ENCODE results near the gene BPGM.
A peak's percentile ranks its signal among the peaks of the same experiment; 100 is the strongest.

Gene BPGM

DNA sequence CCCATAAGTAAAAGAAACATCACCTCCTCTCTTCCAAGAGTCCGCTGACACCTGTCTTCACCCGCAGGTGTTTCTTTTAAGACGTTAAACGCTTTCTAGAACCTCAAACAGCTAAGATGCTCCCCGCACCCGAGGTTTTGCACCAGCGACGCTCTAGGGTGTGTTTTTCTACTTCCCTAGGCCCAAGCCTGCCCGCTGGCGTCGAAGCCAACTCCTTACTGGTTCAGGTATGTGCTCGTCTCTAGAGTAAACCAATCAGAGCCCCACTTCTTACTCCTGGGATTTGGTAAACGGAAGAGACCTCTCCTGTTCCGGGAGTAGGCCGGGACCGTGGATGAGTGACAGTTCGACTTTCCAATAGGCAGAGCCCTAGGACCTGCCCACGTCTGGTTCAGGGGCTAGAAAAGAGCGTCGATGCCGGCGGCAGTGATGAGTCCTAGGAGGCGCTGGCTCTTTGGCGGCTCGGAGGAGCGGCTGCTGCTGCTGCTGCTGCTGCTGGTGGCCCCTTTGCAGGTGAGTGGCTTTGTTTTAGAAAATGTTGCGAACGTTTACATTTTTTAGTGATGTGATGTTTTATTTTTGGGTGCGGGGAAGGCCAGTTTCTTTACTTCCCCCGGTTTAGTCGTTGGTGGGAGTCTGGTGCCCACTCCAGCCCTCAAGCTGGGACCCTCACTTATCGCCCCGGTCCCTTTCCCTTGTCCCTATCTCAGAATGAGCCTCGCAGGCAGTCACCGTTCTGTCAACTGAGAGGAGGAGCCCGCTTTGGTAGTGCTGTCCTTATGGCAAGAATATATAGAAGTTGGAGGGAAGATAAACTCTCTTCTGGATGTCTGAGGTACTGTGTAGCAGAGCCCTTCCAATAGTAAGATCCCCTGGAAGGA lies at the start of gene BPGM:
BPGM (plus strand) TSS at position 429 of the 881 bp plus-strand sequence. CDS start 14,655 bp downstream, outside the sequence.
- Histone ChIP-seq H3K4me1 (ENCODE audit: insufficient read depth, low read length) (peaks cover 9% of the 10 kb centered on the region), H3K4me3 (ENCODE audit: low read length) (peak within 1 kb of the TSS; percentile 75), H3K36me3 (ENCODE audit: insufficient read depth, low read length) (no peaks in the 10 kb centered on the region), H2AFZ (ENCODE audit: low read depth, low read length) (peak within 1 kb of the TSS; percentile 59), H3K27me3 (ENCODE audit: insufficient read depth, low read length) (no peaks in the 10 kb centered on the region), H3K9me3 (ENCODE audit: low read length) (no peaks in the 10 kb centered on the region)

DNA sequence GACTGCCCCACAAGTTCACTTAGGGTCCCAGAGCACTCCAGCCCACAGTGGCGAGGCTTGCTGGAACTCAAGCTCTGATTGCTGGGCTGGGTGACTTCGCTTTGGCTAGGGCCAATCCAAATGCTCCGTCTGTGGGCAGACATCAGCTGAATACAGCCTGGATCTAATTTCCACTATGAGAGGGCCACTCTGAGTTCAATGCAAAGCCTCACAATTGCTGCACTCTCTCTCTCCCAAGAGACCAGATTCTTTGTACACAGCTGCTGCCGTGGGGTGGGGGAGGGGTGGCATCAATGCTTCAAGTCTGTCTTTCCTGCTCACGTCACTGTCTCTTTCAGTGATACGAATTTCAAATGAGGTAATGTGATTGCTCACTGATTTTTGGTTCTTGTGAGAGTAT lies 47.3 kb upstream of the BPGM start:
- H3K36me3 ChIP-seq (ENCODE audit: insufficient read depth, low read length), result no peaks in the 10 kb centered on the region
- no peak overlapping the region for H3K4me3 ChIP-seq (ENCODE audit: low read length)
- no peak overlapping the region for H2AFZ ChIP-seq (ENCODE audit: low read depth, low read length)
- H3K9me3 ChIP-seq (ENCODE audit: low read length), result no peaks in the 10 kb centered on the region
- no peaks in the 10 kb centered on the region for H3K27me3 ChIP-seq (ENCODE audit: insufficient read depth, low read length)
- peaks cover 18% of the 10 kb centered on the region for H3K4me1 ChIP-seq (ENCODE audit: insufficient read depth, low read length)

DNA sequence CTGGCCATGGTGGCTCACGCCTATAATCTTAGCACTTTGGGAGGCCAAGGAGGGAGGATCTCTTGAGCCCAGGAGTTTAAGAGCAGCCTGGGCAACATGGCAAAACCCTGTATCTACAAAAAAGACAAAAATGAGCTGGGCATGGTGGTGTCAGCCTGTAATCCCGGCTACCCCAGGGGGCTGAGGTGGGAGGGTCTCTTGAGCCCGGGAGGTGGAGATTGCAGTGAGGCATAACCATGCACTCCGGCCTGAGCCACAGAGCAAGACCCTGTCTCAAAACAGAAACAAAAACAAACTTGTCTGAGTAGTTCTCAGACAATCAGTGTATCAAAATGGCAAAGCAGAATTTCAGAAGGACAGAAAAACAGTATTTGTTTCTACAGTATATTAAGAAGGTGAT lies 45.2 kb upstream of the BPGM start:
- H3K4me1 ChIP-seq (ENCODE audit: insufficient read depth, low read length), result peaks cover 19% of the 10 kb centered on the region
- H3K9me3 ChIP-seq (ENCODE audit: low read length), result no peaks in the 10 kb centered on the region
- H2AFZ ChIP-seq (ENCODE audit: low read depth, low read length), result no peak overlapping the region
- H3K36me3 ChIP-seq (ENCODE audit: insufficient read depth, low read length), result no peaks in the 10 kb centered on the region
- no peak overlapping the region for H3K4me3 ChIP-seq (ENCODE audit: low read length)
- no peaks in the 10 kb centered on the region for H3K27me3 ChIP-seq (ENCODE audit: insufficient read depth, low read length)

DNA sequence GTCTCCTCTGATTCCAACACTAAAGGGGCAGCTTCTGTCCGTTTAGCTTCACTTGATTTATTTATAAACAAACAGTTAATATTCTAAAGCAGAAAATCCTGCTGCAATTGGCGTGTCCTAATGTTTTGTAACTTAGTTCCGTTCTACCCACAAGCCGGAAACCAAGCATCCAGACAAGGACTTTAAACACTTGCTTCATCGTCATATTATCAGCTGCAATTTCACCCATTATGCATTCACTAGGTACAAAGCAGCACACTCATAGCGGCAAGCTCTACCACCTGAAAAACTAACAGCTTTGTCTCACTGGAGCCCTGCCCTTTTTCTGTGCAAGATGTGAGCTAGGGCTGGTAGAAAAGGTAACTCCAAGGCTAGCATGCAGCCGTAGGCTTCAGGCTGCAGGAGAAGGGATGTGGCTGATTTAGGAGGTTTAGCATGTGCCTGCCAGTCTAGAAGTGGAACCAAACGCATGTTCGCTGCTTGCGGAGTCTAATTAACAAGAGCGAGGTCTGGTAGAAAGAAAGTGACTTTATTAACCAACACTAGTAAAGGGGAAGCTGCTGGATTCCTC lies 43.7 kb upstream of the BPGM start:
- no peaks in the 10 kb centered on the region for H3K9me3 ChIP-seq (ENCODE audit: low read length)
- H3K4me1 ChIP-seq (ENCODE audit: insufficient read depth, low read length), result peaks cover 19% of the 10 kb centered on the region
- no peak overlapping the region for H3K4me3 ChIP-seq (ENCODE audit: low read length)
- no peaks in the 10 kb centered on the region for H3K27me3 ChIP-seq (ENCODE audit: insufficient read depth, low read length)
- H3K36me3 ChIP-seq (ENCODE audit: insufficient read depth, low read length), result no peaks in the 10 kb centered on the region
- H2AFZ ChIP-seq (ENCODE audit: low read depth, low read length), result peak overlapping the region; percentile 58

DNA sequence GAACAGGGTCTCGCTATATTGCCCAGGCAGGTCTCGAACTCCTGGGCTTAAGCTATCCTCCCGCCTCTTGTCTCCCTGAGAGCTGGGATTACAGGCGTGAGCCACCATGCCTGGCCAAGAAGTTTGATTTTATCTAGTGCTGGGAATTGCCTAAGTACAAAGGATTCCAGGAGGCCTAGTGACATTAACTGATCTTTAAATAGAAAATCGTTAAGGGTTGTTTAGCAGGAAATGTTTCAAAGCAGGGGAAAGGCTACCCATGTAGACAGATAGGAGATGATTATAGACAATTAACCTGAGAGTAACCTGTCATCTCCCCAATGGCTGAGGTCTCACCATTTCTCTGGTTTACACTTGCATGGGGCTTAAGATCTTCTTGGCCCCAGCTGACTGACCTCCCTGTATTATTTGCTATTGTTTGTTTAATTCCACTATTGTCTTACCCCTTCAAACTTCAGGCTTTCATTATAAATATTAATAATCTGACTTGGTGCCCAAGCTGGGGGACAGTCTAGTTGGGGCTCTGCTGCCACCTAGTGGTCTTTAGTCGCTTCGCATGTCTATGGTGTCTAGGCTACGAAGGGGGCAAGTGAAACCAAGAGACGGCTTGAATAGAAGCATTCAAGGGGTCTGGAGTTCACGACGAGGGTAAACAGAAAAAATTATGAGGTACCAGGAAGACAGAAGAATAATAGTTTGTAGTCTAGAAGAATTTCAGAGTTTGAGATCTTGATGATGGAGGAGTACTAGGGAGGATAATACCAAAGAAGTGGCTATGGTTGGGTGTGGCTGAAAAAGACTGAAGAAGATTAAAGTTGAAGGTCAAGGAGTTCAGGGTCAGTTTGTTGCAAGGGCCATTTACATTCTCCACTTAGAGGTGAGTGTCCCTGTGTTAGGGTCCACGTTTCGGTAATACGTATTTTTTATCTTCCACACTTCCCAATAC lies 40.4 kb upstream of the BPGM start:
- H3K4me3 ChIP-seq (ENCODE audit: low read length), result no peak overlapping the region

DNA sequence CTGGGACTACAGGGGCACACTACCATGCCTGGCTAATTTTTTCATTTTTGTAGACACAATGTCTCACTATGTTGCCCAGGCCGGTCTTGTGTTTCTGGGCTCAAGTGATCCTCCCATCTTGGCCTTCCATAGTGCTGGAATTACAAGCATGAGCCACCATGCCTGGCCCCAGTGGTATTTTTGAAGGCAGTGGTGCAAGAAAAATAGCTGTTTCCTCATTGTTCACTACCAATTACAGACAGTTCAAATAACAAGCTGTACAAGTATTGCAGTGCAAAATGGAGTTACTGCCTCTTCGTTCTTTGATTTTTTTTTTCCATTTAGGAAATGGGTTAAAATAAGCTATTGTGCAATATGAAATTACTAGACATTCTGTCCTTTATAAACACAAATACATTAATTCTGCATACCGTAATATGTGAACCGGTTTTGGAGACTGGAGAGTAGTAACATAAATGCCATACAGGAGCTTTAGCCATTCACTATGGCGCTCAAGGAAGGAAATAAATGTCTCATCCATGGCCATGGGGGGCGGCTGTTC lies 35.0 kb upstream of the BPGM start:
- Histone ChIP-seq H3K4me3 (ENCODE audit: low read length) (no peak overlapping the region), H2AFZ (ENCODE audit: low read depth, low read length) (no peak overlapping the region), H3K27me3 (ENCODE audit: insufficient read depth, low read length) (no peaks in the 10 kb centered on the region), H3K4me1 (ENCODE audit: insufficient read depth, low read length) (no peaks in the 10 kb centered on the region), H3K9me3 (ENCODE audit: low read length) (no peaks in the 10 kb centered on the region), H3K36me3 (ENCODE audit: insufficient read depth, low read length) (no peaks in the 10 kb centered on the region)

More for the DNA sequence above, 40.4 kb upstream of the BPGM start:
- no peaks in the 10 kb centered on the region for H3K27me3 ChIP-seq (ENCODE audit: insufficient read depth, low read length)
- H3K36me3 ChIP-seq (ENCODE audit: insufficient read depth, low read length), result no peaks in the 10 kb centered on the region
- no peaks in the 10 kb centered on the region for H3K9me3 ChIP-seq (ENCODE audit: low read length)
- peaks cover 10% of the 10 kb centered on the region for H3K4me1 ChIP-seq (ENCODE audit: insufficient read depth, low read length)
- H2AFZ ChIP-seq (ENCODE audit: low read depth, low read length), result no peak overlapping the region

DNA sequence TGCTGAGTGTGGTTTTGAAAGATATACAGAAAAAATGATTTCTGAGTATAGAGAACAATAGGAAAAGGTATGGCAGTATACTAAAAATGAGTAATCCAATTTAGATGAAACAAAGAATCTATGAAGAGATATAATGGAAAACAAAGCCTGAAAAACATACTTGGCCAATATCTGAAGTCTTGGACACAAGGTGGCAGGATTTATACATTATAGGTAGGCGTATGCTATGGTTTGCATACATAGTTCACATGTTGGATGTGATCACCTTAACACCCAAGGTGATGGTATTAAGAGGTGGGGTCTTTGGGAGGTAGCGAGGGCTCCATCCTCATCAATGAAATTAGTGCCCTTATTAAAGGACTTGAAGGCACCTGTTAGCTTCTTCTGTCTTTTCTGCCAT lies 34.5 kb upstream of the BPGM start:
- Histone ChIP-seq H3K4me3 (ENCODE audit: low read length) (no peak overlapping the region), H3K4me1 (ENCODE audit: insufficient read depth, low read length) (no peaks in the 10 kb centered on the region), H3K36me3 (ENCODE audit: insufficient read depth, low read length) (no peaks in the 10 kb centered on the region), H2AFZ (ENCODE audit: low read depth, low read length) (no peak overlapping the region), H3K9me3 (ENCODE audit: low read length) (no peaks in the 10 kb centered on the region), H3K27me3 (ENCODE audit: insufficient read depth, low read length) (no peaks in the 10 kb centered on the region)

DNA sequence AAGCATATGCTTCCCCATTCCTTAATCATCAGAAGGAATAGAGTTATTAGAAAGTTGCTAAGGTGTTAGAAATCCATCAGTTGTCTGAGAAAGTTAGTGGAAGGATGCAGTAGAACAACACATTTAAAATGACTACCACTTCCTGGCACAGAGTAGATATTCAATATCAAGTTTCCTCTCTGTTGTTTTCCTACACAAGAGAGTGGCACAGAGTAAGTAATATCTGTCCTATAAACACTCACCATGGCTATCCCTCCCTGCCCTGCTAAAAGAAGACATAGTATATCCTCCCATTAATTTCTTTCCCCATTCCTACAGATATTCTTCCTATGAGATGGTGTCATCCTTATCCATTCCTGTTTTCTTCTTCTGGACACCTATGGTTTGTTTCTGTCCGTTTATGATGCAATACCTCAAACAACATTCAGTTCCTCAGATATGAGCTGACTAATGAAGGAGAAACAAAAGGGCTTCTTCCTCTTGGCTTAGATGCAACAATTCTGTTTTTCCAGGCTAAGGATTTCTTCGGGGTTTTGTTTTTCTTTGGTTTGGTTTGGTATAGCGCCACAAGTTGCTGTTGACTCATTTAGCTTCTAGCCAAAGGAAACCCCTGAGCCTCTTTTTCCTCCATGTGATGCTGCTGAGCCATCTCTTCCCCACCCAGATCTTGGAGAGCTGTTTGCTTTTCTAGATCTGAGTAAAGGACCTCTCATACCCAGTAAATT lies 32.9 kb upstream of the BPGM start:
- Histone ChIP-seq H3K27me3 (ENCODE audit: insufficient read depth, low read length) (no peaks in the 10 kb centered on the region), H3K36me3 (ENCODE audit: insufficient read depth, low read length) (no peaks in the 10 kb centered on the region), H2AFZ (ENCODE audit: low read depth, low read length) (no peak overlapping the region), H3K9me3 (ENCODE audit: low read length) (no peaks in the 10 kb centered on the region), H3K4me1 (ENCODE audit: insufficient read depth, low read length) (no peaks in the 10 kb centered on the region), H3K4me3 (ENCODE audit: low read length) (no peak overlapping the region)

DNA sequence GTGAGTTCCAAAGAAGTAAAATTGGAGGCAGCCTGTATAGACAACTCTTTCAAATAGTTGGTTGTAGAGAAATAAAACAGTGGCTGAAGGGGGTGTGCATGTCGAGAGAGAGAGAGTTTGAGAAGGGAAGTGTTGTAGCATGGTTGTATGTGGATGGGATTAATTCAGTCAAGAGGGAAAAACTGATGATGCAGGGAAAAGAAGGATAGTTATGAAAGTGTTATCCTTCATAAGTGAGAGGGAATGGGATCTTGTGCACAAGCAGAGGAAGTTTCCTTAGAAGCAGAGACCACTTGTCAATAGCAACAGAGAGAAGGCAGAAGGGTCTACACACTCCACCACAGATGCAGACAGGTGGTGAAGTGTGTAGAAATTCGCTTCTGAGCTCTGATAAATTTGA lies 30.0 kb upstream of the BPGM start:
- Histone ChIP-seq H3K9me3 (ENCODE audit: low read length) (no peaks in the 10 kb centered on the region), H3K36me3 (ENCODE audit: insufficient read depth, low read length) (no peaks in the 10 kb centered on the region), H2AFZ (ENCODE audit: low read depth, low read length) (no peak overlapping the region), H3K27me3 (ENCODE audit: insufficient read depth, low read length) (no peaks in the 10 kb centered on the region), H3K4me3 (ENCODE audit: low read length) (no peak overlapping the region), H3K4me1 (ENCODE audit: insufficient read depth, low read length) (no peaks in the 10 kb centered on the region)

DNA sequence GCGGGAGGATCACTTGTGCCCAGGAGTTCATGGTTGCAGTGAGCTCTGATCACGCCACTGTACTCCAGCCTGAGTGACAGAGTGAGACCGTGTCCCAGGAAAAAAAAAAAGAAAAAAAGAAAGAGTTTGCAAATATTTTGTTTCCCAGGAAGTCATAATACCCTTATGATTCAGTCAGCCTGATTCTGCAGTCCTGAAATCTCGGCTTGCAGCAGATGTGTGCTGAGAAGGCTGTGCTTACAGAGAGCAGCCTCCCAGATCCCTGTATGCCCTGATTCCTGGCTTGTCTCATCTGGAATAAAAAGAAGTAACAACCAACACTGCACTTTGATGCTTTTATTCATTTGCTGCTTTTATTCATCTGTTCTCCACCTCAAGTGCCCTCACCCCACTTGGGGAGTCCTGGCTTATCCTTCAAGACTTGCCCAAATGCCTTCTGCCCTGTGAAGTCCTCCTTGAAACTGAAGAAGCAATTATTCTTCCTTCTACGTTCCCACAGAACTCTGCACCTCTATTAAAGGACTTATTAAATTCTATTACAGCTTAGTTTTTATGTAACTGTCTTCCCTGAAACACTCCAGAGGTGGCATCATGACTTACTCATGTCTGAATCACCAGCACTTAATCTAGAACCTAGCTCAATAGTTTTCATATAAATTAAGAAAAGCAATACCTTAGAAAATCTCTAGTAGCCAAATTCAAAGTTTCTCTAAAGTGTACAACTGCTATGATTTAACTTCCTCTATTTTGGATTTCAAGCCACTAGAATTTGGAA lies 27.7 kb upstream of the BPGM start:
- H3K4me1 ChIP-seq (ENCODE audit: insufficient read depth, low read length), result no peaks in the 10 kb centered on the region
- H3K4me3 ChIP-seq (ENCODE audit: low read length), result no peak overlapping the region
- H3K36me3 ChIP-seq (ENCODE audit: insufficient read depth, low read length), result no peaks in the 10 kb centered on the region
- no peaks in the 10 kb centered on the region for H3K9me3 ChIP-seq (ENCODE audit: low read length)
- H3K27me3 ChIP-seq (ENCODE audit: insufficient read depth, low read length), result no peaks in the 10 kb centered on the region
- no peak overlapping the region for H2AFZ ChIP-seq (ENCODE audit: low read depth, low read length)

DNA sequence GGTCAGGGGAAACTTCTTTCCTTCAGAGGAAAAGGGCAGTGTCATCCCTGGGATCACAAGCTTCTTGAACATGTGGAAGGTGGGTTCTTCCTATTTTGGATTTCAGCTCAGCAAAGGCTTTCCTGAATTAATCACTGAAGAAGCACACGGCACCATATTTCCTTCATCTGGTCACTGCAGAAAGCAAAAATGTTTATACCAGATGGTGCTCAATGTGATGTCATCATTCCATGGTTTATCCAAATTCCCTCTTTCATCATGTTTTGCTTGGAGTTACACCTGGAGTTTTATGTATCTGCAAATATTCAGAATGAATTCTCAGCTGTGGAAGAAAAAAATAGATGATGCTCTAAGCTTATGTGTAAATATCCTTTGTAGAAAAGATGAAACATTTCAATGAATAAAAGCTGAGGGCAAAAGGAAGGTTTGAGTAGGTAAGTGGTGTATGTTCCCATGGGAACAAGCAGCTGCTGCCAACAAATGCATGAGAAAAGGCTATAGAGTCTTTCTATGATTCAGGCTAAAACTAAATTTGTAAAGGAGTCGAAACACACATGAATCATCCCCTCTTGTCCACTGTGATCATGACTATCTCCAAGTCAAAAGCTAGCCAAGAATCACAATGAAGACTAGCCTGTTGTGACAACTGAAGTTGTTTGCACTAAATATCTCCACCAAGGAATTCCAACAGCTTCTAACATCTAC lies 26.9 kb upstream of the BPGM start:
- Histone ChIP-seq H3K4me1 (ENCODE audit: insufficient read depth, low read length) (no peaks in the 10 kb centered on the region), H3K4me3 (ENCODE audit: low read length) (no peak overlapping the region), H3K27me3 (ENCODE audit: insufficient read depth, low read length) (no peaks in the 10 kb centered on the region), H3K36me3 (ENCODE audit: insufficient read depth, low read length) (no peaks in the 10 kb centered on the region), H3K9me3 (ENCODE audit: low read length) (no peaks in the 10 kb centered on the region), H2AFZ (ENCODE audit: low read depth, low read length) (no peak overlapping the region)
